SU-DHL-6 (cell line): Measurements from ENCODE around the gene C11orf54.

Experiments used
- H2AFZ ChIP-seq: fragments of 200-600 bp; sonication (generic); 2 replicates; pipeline ENCODE4 v1.6.1; 2014; ENCODE audit warnings: low read depth, mild to moderate bottlenecking, moderate library complexity, mixed read lengths, antibody characterized with exemption, low read length; ENCODE audit not compliant: severe bottlenecking
- H3F3A ChIP-seq: fragments of 200-600 bp; shearing (Covaris generic); 2 replicates; pipeline ENCODE4 v1.6.0; 2016; ENCODE audit warnings: antibody characterized with exemption, mild to moderate bottlenecking; ENCODE audit not compliant: insufficient read depth
- H3K27ac ChIP-seq: fragments of 200-600 bp; sonication (generic); 2 replicates; pipeline ENCODE4 v1.5.1; 2016; ENCODE audit warnings: low read depth, mild to moderate bottlenecking, low read length, moderate library complexity, mixed read lengths
- H3K27me3 ChIP-seq: fragments of 200-600 bp; sonication (generic), shearing (Covaris generic); 2 replicates; pipeline ENCODE4 v1.6.0; 2014; ENCODE audit warnings: mild to moderate bottlenecking, low read length
- H3K36me3 ChIP-seq: fragments of 200-600 bp; sonication (generic); 2 replicates; pipeline ENCODE4 v1.6.1; 2014; ENCODE audit warnings: mild to moderate bottlenecking, low read length, mixed read lengths
- H3K4me2 ChIP-seq: fragments of 300-600, 200-600 bp; shearing (Covaris generic), sonication (generic); 2 replicates; pipeline ENCODE4 v1.6.0; 2014; ENCODE audit warnings: low read length, low read depth, mild to moderate bottlenecking; ENCODE audit not compliant: poor library complexity, severe bottlenecking
- H3K4me3 ChIP-seq: fragments of 200-600 bp; sonication (generic); 2 replicates; pipeline ENCODE4 v1.5.1; 2014; ENCODE audit warnings: antibody characterized with exemption, low read length, mild to moderate bottlenecking, mixed read lengths; ENCODE audit not compliant: insufficient read depth, poor library complexity, severe bottlenecking
- H3K79me2 ChIP-seq: fragments of 200-600 bp; sonication (generic); 2 replicates; pipeline ENCODE4 v1.6.1; 2014; ENCODE audit warnings: mild to moderate bottlenecking, low read length, moderate library complexity; ENCODE audit not compliant: insufficient read depth
- H3K9ac ChIP-seq: fragments of 200-600 bp; sonication (generic); 2 replicates; pipeline ENCODE4 v1.7.0; 2014; ENCODE audit warnings: mild to moderate bottlenecking, low read length
- H3K9me2 ChIP-seq: fragments of 200-600 bp; sonication (generic); replicated peaks from 2 replicates; pipeline ENCODE4 v1.6.1; 2014; ENCODE audit warnings: low read length; ENCODE audit not compliant: insufficient read depth
- H3K9me3 ChIP-seq: fragments of 200-600 bp; sonication (generic); 2 replicates; pipeline ENCODE4 v1.6.1; 2014; ENCODE audit warnings: low read length, mixed read lengths; ENCODE audit not compliant: insufficient read depth
- H4K20me1 ChIP-seq: fragments of 200-600 bp; sonication (generic); 2 replicates; pipeline ENCODE4 v1.6.1; 2014; ENCODE audit warnings: low read depth, mild to moderate bottlenecking, antibody characterized with exemption, low read length, moderate library complexity, mixed read lengths
- EZH2phosphoT487 ChIP-seq: fragments of 200-600 bp; sonication (generic), shearing (Covaris generic); conservative IDR thresholded peaks from 2 replicates; pipeline ENCODE4 v1.6.1; 2018; ENCODE audit warnings: mild to moderate bottlenecking, antibody characterized with exemption, low read length, moderate library complexity, mixed read lengths
- TF ChIP-seq, protein P1 (sequence below): fragments of 200-600 bp; sonication (generic); IDR thresholded peaks from one replicate; pipeline ENCODE4 v1.5.1; 2017; ENCODE audit warnings: antibody characterized with exemption, mild to moderate bottlenecking, low read length, moderate library complexity; ENCODE audit not compliant: insufficient read depth, poor library complexity, severe bottlenecking

C11orf54 gene

DNA sequence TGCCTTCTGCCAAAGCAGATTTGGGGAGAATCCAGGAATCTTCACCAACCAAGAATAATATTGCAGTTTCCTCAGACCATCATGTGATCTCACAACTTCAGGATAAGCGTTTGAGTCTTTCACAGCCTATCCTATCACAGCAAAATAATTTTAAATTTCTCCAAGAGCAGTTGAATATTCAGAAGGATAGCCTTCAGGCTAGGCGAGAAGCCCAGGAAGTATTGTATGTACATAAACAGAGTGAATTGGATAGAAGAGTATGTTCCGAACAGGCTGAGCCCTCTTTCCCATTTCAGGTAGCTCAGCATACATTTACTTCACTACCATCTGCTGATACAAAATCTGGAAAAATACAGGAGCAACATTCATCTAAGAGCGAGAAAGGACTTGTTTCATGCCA lies 43.9 kb upstream of the C11orf54 start:
- no peaks in the 10 kb centered on the region for H3K79me2 ChIP-seq
- no peak overlapping the region for H3K4me2 ChIP-seq
- TF ChIP-seq, protein P1, sequence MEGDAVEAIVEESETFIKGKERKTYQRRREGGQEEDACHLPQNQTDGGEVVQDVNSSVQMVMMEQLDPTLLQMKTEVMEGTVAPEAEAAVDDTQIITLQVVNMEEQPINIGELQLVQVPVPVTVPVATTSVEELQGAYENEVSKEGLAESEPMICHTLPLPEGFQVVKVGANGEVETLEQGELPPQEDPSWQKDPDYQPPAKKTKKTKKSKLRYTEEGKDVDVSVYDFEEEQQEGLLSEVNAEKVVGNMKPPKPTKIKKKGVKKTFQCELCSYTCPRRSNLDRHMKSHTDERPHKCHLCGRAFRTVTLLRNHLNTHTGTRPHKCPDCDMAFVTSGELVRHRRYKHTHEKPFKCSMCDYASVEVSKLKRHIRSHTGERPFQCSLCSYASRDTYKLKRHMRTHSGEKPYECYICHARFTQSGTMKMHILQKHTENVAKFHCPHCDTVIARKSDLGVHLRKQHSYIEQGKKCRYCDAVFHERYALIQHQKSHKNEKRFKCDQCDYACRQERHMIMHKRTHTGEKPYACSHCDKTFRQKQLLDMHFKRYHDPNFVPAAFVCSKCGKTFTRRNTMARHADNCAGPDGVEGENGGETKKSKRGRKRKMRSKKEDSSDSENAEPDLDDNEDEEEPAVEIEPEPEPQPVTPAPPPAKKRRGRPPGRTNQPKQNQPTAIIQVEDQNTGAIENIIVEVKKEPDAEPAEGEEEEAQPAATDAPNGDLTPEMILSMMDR = no peak
- TF ChIP-seq EZH2phosphoT487 = no peak
- H3K27ac ChIP-seq = no peak overlapping the region
- peaks cover 52% of the 10 kb centered on the region for H3K36me3 ChIP-seq
- no peaks in the 10 kb centered on the region for H3K27me3 ChIP-seq
- H3K9me3 ChIP-seq = no peaks in the 10 kb centered on the region
- H3F3A ChIP-seq = no peaks in the 10 kb centered on the region
- H2AFZ ChIP-seq = no peak overlapping the region
- H3K9me2 ChIP-seq = no peaks in the 10 kb centered on the region
- no peak overlapping the region for H3K9ac ChIP-seq
- H3K4me3 ChIP-seq = no peak overlapping the region
- no peaks in the 10 kb centered on the region for H4K20me1 ChIP-seq

DNA sequence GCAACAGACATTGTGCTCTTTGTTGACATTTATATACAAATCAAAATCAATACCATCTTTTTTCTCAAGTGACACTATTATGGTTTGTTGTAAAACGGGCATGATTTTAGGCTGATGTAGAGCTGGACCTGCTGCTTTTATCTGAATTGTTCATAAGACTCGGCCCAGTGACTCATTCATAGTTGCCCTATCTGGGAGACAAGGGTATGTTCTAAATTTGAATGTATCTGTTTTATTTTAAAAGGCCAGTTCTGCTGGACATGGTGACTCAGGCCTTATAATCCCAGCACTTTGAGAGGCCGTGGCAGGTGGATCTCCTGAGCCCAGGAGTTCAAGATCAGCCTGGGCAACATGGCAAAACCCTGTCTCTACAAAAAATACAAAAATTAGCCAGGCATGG lies 40.6 kb upstream of the C11orf54 start:
- no peak overlapping the region for H3K4me3 ChIP-seq
- no peaks in the 10 kb centered on the region; the same call in 1 of the 2 replicates for H3K79me2 ChIP-seq
- no peak overlapping the region for H3K4me2 ChIP-seq
- H3K9me2 ChIP-seq = no peaks in the 10 kb centered on the region
- no peak overlapping the region for H3K27ac ChIP-seq
- no peaks in the 10 kb centered on the region for H4K20me1 ChIP-seq
- H2AFZ ChIP-seq = no peak overlapping the region
- no peaks in the 10 kb centered on the region for H3F3A ChIP-seq
- no peaks in the 10 kb centered on the region for H3K9me3 ChIP-seq
- no peak for TF ChIP-seq EZH2phosphoT487
- no peaks in the 10 kb centered on the region for H3K27me3 ChIP-seq
- peaks cover 55% of the 10 kb centered on the region for H3K36me3 ChIP-seq
- no peak overlapping the region for H3K9ac ChIP-seq

DNA sequence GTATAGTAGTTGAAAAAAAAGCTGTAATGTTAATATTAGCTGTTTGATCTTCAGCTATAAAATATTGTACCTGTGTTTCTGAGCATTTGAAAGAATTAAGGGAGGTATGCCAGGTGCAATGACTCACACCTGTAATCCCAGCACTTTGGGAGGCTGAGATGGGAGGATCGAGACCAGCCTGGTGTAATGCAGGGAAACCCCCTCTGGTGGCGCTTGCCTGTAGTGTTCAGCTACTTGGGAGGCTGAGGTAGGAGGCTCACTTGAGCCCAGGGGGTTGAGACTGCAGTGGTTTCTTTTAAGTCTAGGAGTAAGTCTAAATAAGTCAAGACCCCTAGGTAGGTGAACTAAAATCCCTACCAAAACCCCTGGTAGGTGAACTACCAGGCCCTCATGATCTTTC lies 37.2 kb upstream of the C11orf54 start:
- TF ChIP-seq EZH2phosphoT487 = no peak
- TF ChIP-seq, protein P1 = no peak
- Histone ChIP-seq H3K36me3 (peaks cover 66% of the 10 kb centered on the region), H3K4me2 (no peak overlapping the region), H4K20me1 (no peaks in the 10 kb centered on the region), H3K4me3 (no peak overlapping the region), H3K27ac (no peak overlapping the region), H3K9ac (no peak overlapping the region), H3F3A (no peaks in the 10 kb centered on the region), H3K27me3 (no peaks in the 10 kb centered on the region), H2AFZ (no peak overlapping the region), H3K9me3 (no peaks in the 10 kb centered on the region), H3K79me2 (peaks cover 5% of the 10 kb centered on the region; the same call in 1 of the 2 replicates), H3K9me2 (no peaks in the 10 kb centered on the region)

DNA sequence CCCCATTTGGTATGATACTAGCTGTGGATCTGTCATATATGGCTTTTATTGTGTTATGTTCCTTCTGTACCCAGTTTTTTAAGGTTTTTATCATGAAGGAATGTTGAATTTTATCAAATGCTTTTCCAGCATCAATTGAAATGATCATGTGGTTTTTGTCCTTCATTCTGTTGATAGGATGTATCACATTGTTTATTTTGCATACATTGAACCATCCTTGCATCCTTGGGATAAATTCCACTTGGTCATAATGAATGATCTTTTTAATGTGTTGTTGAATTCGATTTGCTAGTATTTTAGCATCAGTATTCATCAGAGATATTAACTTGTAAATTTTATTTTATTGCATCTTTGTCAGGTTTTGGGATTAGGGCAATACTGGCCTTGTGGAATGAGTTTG lies 31.2 kb upstream of the C11orf54 start:
- H3K36me3 ChIP-seq = peaks cover 76% of the 10 kb centered on the region
- H4K20me1 ChIP-seq = no peaks in the 10 kb centered on the region
- H3K9ac ChIP-seq = no peak overlapping the region
- H3K79me2 ChIP-seq = peaks cover 9% of the 10 kb centered on the region; the same call in 1 of the 2 replicates
- H3F3A ChIP-seq = no peaks in the 10 kb centered on the region
- no peaks in the 10 kb centered on the region for H3K27me3 ChIP-seq
- no peak overlapping the region for H3K4me3 ChIP-seq
- no peak overlapping the region for H3K4me2 ChIP-seq
- H3K9me2 ChIP-seq = no peaks in the 10 kb centered on the region
- H2AFZ ChIP-seq = no peak overlapping the region
- TF ChIP-seq, protein P1 = no peak
- no peak for TF ChIP-seq EZH2phosphoT487
- H3K27ac ChIP-seq = no peak overlapping the region
- no peaks in the 10 kb centered on the region for H3K9me3 ChIP-seq
